Measurements from ENCODE around the gene KBTBD12. TPM values are rescaled to one million over a fixed set of nuclear protein-coding genes. Genes with fewer than 3 reads are reported as not detected.

Gene KBTBD12
- total and polyA plus RNA-seq, 10 donors: 0.03 to 0.51 (median 0.08) TPM; not detected in 4

GRCh38 chr3:127894481-127894880 lies 20.6 kb upstream of the KBTBD12 start:
- H3K4me3 ChIP-seq: no peak overlapping the region
- H3K36me3 ChIP-seq: no peaks in the 10 kb centered on the region
- H3K27me3 ChIP-seq (replicated peaks in 1 of 7): no peaks in the 10 kb centered on the region
- intact Hi-C loops (cut with DNase I; ENCODE audit: low total_unique reads): no loop called here
- TF ChIP-seq CTCF (IDR thresholded peaks at IDR 0.05 in 8 of 11, conservative IDR thresholded peaks at IDR 0.05 in 3 of 11) (no peak), POLR2AphosphoS5 (IDR thresholded peaks at IDR 0.05) (no peak), POLR2A (IDR thresholded peaks at IDR 0.05) (no peak)
- DNase-seq: no peak
- H3K4me1 ChIP-seq: no peaks in the 10 kb centered on the region
- H3K9me3 ChIP-seq: peaks cover 0 to 25% (median 16%) of the 10 kb centered on the region in 8 donors
- 77 to 94% (median 78%) methylated on average over 2 to 3 of the region's 3 CpGs for WGBS, 5 donors
- no peak overlapping the region for H3K27ac ChIP-seq

- intact Hi-C loops (cut with DNase I; ENCODE audit: low total_unique reads): no loop called here
- Histone ChIP-seq H3K4me3 (no peak overlapping the region), H3K4me1 (no peaks in the 10 kb centered on the region), H3K27me3 (replicated peaks in 1 of 7) (no peaks in the 10 kb centered on the region), H3K27ac (no peak overlapping the region), H3K36me3 (no peaks in the 10 kb centered on the region), H3K9me3 (peaks cover 0 to 5% (median 0%) of the 10 kb centered on the region in 8 donors)
- no peak for DNase-seq
- 88 to 94% (median 90%) methylated on average over 6 of the region's 6 CpGs for WGBS, 5 donors
- TF ChIP-seq CTCF (IDR thresholded peaks at IDR 0.05 in 8 of 11, conservative IDR thresholded peaks at IDR 0.05 in 3 of 11): no peak
- TF ChIP-seq POLR2A (IDR thresholded peaks at IDR 0.05): no peak
- TF ChIP-seq POLR2AphosphoS5 (IDR thresholded peaks at IDR 0.05): no peak
These were observed 15.8 kb upstream of the KBTBD12 start for GRCh38 chr3:127899200-127899599.

GRCh38 chr3:127899766-127900165 lies 15.3 kb upstream of the KBTBD12 start:
- no peak for TF ChIP-seq POLR2A (IDR thresholded peaks at IDR 0.05)
- TF ChIP-seq CTCF (IDR thresholded peaks at IDR 0.05 in 8 of 11, conservative IDR thresholded peaks at IDR 0.05 in 3 of 11): no peak
- no peak for TF ChIP-seq POLR2AphosphoS5 (IDR thresholded peaks at IDR 0.05)
- no peaks in the 10 kb centered on the region for H3K27me3 ChIP-seq (replicated peaks in 1 of 7)
- no peak overlapping the region for H3K27ac ChIP-seq
- H3K9me3 ChIP-seq: peaks cover 0 to 7% (median 0%) of the 10 kb centered on the region in 8 donors
- no peak for DNase-seq
- H3K4me3 ChIP-seq: no peak overlapping the region
- H3K36me3 ChIP-seq: no peaks in the 10 kb centered on the region
- intact Hi-C loops (cut with DNase I; ENCODE audit: low total_unique reads): no loop called here
- H3K4me1 ChIP-seq: no peaks in the 10 kb centered on the region
- WGBS, 5 donors: 56 to 75% (median 69%) methylated on average over 3 of the region's 3 CpGs

GRCh38 chr3:127900536-127900935 lies 14.5 kb upstream of the KBTBD12 start:
- TF ChIP-seq CTCF (IDR thresholded peaks at IDR 0.05 in 8 of 11, conservative IDR thresholded peaks at IDR 0.05 in 3 of 11): no peak
- TF ChIP-seq POLR2AphosphoS5 (IDR thresholded peaks at IDR 0.05): no peak
- no peak for TF ChIP-seq POLR2A (IDR thresholded peaks at IDR 0.05)
- intact Hi-C loops (cut with DNase I; ENCODE audit: low total_unique reads): no loop called here

More at GRCh38 chr3:127900536-127900935, 14.5 kb upstream of the KBTBD12 start:
- Histone ChIP-seq H3K4me1 (no peaks in the 10 kb centered on the region), H3K27me3 (replicated peaks in 1 of 7) (no peaks in the 10 kb centered on the region), H3K4me3 (no peak overlapping the region), H3K36me3 (no peaks in the 10 kb centered on the region), H3K27ac (no peak overlapping the region), H3K9me3 (peaks cover 0 to 7% (median 0%) of the 10 kb centered on the region in 8 donors)
- 80 to 93% (median 90%) methylated on average over 5 of the region's 5 CpGs for WGBS, 5 donors
- no peak for DNase-seq

All from spleen (tissue), 11 donors.